ENCODE data around the gene MELK.

The MELK gene

GRCh38 chr9:36584620-36585460 lies 12.1 kb downstream of the MELK start:
- no peak for DNase-seq (ENCODE audit: low read depth)

- no peak for DNase-seq (ENCODE audit: low read depth)
These were observed 17.5 kb downstream of the MELK start for GRCh38 chr9:36590231-36590630.

- DNase-seq (ENCODE audit: low read depth) = no peak
These were observed 20.3 kb downstream of the MELK start for GRCh38 chr9:36592801-36593583.

- no peak for DNase-seq (ENCODE audit: low read depth)
These were observed 21.5 kb downstream of the MELK start for GRCh38 chr9:36594213-36594612.

DNA sequence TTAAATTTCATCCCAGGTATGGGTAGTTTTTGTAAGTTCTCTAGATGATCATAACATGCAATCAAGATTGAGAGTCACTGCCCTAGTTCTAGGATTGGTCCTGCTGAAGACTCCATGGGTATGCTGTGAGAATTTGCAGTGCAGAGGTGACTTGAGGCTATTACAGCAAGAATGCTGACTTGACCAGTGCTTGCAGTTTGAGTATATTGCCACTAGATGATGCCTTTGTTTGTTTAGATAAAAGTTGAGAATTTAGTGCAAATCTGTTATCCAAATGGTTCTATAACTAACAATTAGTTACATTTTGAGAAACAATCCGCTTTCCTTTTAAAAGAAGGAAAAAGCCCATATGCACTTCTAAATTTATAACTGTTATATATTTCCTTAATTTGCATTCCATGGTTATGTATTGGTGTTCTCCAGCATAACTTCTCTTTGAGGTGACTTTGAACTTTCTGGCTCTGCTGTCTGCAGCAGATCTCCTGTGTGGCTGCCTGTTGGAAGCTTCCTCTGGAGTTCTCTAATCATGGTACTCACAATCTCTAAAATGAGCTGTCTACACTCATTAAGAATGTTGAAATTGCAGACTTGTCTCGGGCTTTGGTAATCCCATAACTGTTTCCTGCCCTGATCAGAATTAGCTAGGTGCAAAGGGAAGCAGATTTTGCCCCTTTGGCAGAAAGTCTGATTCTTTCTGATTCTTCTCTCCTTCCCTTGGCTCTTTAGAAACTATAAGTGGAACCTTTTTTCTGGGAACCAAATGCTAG lies 24.9 kb downstream of the MELK start:
- DNase-seq (ENCODE audit: low read depth) = peak; percentile 49

DNA sequence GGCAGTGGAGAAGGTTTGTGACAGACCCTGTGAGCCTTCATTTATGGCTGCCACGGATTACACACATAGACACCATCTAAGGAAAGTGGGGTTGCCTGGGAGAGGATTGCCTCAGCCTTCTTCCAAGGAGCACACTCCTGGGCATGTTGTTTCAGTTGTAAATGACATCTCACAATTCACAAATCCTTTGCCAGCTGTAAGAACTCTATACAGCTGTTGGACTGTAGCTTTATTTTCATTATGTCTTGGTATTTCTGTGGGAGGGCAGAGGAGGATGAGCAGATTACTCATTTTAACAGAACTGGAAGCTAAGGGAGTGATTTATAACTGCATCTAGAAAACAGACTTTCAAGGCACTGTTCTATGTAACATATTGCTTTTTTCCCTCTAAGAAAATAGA lies 25.6 kb downstream of the MELK start:
- DNase-seq (ENCODE audit: low read depth) = no peak

DNA sequence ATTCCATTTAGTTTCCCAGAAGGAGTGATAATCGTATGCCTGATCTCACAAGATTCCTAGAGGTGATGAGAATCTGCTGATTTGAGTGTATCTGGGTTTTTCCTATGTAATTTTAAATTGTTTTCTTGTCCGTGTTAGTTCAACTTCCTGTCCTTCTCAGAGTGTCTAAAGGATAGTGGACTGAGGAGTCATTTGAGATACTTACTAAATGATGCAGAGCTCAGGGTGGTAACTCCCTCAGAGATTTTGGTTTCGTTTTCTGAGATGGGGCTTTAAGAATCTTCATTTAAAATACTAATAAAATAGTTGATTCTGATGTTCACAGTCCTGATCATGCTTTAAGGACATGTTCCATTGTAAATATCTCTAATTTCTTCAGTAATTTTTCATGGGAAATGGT lies 30.3 kb downstream of the MELK start:
- no peak for DNase-seq (ENCODE audit: low read depth)

GRCh38 chr9:36609306-36609705 lies 36.6 kb downstream of the MELK start:
- no peak for DNase-seq (ENCODE audit: low read depth)

GRCh38 chr9:36622121-36622520 lies 49.4 kb downstream of the MELK start:
- DNase-seq (ENCODE audit: low read depth) = no peak

DNA sequence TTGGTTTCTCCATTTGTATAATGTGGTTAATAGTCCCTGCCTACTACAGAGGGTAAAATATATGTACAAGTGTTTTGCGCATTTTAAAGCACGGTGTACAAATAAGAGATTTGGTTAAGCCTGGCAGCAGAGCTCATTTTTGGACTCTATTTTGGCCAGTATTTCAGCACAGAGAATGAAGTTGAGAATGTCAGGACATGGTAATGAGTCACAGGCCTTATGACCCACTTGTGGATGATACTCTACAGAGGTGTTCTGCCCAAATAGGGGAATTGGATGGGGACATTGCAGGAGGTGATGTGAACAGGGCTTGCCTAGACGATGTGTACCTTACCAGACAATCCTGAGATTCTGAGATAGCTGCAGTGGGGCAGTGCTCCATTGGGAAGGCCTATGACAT lies 50.6 kb downstream of the MELK start:
- DNase-seq (ENCODE audit: low read depth) = no peak

GRCh38 chr9:36625006-36625615 lies 52.4 kb downstream of the MELK start:
- DNase-seq (ENCODE audit: low read depth) = peak; percentile 59

- no peak for DNase-seq (ENCODE audit: low read depth)
These were observed 60.2 kb downstream of the MELK start for GRCh38 chr9:36632892-36633291.

- no peak for DNase-seq (ENCODE audit: low read depth)
These were observed 65.0 kb downstream of the MELK start for GRCh38 chr9:36637491-36638270.

DNA sequence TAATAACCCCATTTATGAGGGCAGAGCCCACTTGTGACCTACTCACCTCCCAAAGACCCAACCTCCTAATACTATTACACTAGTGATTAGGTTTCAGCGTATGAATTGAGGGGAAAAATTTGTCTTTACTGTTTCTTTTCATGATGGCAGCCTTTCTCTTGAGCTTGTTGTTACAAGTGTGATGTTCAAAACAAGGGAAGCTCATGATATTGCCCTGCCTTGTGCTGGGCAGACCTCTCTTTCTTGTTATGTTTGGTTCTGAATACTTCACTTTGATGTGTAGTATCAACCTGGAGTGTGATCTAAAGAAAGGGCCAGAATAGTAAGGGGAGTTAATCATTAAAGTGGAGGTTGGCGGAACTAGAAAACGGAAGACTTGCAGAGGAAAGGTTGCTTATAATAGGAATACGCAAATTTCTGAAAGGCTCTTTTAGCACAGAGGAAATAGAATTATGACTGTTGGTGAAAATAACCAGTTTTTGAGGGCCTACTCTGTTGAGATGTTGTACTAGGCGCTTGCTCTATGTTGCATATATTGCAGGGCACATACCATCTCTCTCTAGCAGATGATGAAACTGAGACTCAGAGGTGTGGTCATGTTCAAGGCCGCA lies 68.2 kb downstream of the MELK start:
- no peak for DNase-seq (ENCODE audit: low read depth)

DNA sequence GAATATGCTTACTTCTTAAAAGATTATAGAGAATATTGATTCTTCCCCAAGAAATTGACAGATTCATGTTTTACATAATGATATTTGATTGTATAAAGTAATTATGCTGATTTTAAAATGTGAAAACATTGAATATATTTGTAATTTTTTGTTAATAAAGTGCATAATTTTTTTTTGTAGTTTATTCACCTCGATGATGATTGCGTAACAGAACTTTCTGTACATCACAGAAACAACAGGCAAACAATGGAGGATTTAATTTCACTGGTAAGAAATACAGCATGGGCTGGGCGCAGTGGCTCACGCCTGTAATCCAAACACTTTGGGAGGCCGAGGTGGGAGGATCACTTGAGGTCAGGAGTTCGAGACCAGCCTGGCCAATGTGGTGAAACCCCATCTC lies 70.1 kb downstream of the MELK start:
- DNase-seq (ENCODE audit: low read depth) = no peak

DNA sequence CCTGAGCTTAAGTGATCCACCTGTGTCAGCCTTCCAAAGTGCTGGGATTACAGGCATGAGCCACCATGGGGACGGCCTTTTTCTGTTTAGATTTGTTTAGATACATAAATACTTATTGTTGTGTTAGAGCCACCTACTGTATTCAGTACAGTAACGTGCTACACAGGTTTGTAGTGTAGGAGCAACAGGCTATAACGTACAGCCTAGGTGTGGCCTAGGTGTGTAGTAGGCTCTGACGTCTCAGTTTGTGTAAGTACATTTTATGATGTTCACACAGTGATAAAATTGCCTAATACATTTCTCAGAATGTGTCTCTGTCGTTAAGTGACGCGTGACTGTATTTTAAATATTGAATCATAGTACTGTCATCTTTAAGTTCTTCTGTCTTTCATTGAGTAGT lies 84.1 kb downstream of the MELK start:
- no peak for DNase-seq (ENCODE audit: low read depth)

DNA sequence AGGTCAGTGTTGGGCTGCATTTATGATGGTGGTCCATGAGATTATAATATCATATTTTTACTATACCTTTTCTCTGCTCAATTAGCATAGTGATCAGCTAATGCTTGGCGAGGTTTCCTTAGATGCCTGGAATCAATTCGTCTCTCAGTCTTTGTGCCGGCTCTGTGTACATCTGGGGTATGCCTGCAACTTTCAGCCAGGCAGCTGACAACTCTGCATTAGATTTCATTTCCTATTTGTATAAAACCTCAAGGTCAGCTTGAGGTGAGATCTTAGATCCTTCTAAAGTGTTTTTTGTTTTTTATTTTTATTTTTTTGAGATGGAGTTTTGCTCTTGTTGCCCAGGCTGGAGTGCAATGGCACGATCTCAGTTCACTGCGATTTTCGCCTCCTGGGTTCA lies 86.8 kb downstream of the MELK start:
- DNase-seq (ENCODE audit: low read depth) = no peak

- DNase-seq (ENCODE audit: low read depth) = no peak
These were observed 92.1 kb downstream of the MELK start for GRCh38 chr9:36664806-36665205.

DNA sequence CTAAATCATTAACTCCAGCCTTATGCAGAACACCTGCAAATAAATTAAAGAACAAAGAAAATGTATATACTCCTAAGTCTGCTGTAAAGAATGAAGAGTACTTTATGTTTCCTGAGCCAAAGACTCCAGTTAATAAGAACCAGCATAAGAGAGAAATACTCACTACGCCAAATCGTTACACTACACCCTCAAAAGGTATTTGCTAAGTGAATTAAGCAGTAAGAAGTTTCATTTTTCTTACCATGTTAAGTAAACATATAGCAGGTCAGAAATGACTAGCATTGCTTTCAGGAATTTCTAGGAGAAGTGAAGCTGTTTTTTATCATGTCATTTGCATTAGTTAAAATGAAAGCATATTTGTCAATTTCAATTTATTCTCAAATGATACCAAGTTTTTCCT lies 92.7 kb downstream of the MELK start:
- no peak for DNase-seq (ENCODE audit: low read depth)

GRCh38 chr9:36665921-36666431 lies 93.3 kb downstream of the MELK start:
- no peak for DNase-seq (ENCODE audit: low read depth)

GRCh38 chr9:36671561-36671960 lies 98.9 kb downstream of the MELK start:
- no peak for DNase-seq (ENCODE audit: low read depth)

Data from fibroblast of the conjunctiva (primary cell).